Astrocyte of the spinal cord (primary cell): ENCODE data around the gene SELENOW.
"Not testable (repeated sequence)": the region's sequence is repeated elsewhere in the genome, so short reads cannot be mapped to it uniquely, and the experiment has no call there.

ENCODE experiments used
- DNase-seq: peaks from one replicate; pipeline ENCODE4 v3.0.0; 2011; ENCODE audit warnings: low read depth, low spot score
- H3K4me3 ChIP-seq: 2 replicates; pipeline ENCODE4 v1.5.1; 2011; ENCODE audit warnings: low read depth, mild to moderate bottlenecking, low read length, moderate library complexity
- CTCF ChIP-seq: IDR thresholded peaks from 2 replicates; pipeline ENCODE4 v1.5.1; 2012; ENCODE audit warnings: low read depth, mild to moderate bottlenecking, low read length, inconsistent platforms
- in situ Hi-C: cut with HindIII; loops from 2 replicates; pipeline ENCODE4 v1.10.0; 2017; ENCODE audit warnings: low sequenced_read_pairs

SELENOW gene

GRCh38 chr19:47806435-47806834, 27.9 kb downstream of the SELENOW start:
- in situ Hi-C loops = no loop called here
- no peak for DNase-seq
- H3K4me3 ChIP-seq = no peak overlapping the region
- no peak for TF ChIP-seq CTCF

- TF ChIP-seq CTCF = peak; percentile 68
- in situ Hi-C loops = no loop called here
- no peak overlapping the region for H3K4me3 ChIP-seq
- DNase-seq = peak; percentile 23
Observed at GRCh38 chr19:47813304-47813994, 34.9 kb downstream of the SELENOW start.

- in situ Hi-C loops = no loop called here
- no peak for DNase-seq
- H3K4me3 ChIP-seq = no peak overlapping the region
Observed at GRCh38 chr19:47813995-47814328, 35.5 kb downstream of the SELENOW start.

GRCh38 chr19:47816270-47816669, 37.8 kb downstream of the SELENOW start:
- in situ Hi-C loops, H3K4me3 ChIP-seq, DNase-seq: not testable (repeated sequence)

More at GRCh38 chr19:47813995-47814328, 35.5 kb downstream of the SELENOW start:
- no peak for TF ChIP-seq CTCF

- in situ Hi-C loops, DNase-seq, H3K4me3 ChIP-seq: not testable (repeated sequence)
Observed at GRCh38 chr19:47818221-47818620, 39.7 kb downstream of the SELENOW start.

GRCh38 chr19:47819858-47820257, 41.4 kb downstream of the SELENOW start:
- in situ Hi-C loops = no loop called here
- no peak overlapping the region for H3K4me3 ChIP-seq
- no peak for DNase-seq
- no peak for TF ChIP-seq CTCF

GRCh38 chr19:47820410-47820809, 41.9 kb downstream of the SELENOW start:
- in situ Hi-C loops = no loop called here
- no peak for DNase-seq
- H3K4me3 ChIP-seq = no peak overlapping the region
- no peak for TF ChIP-seq CTCF
